Stomach (tissue), 4 donors: ENCODE data around the gene ACBD3.

ENCODE experiments used
- EP300 ChIP-seq: sonication (generic); formaldehyde crosslinking; IDR thresholded peaks from one replicate; pipeline ENCODE4 v1.6.1; 2017; ENCODE audit warnings: antibody characterized with exemption
- POLR2A ChIP-seq, 4 donors: fragments of 450-650 bp; IDR thresholded peaks; one replicate each; pipeline ENCODE4 v1.6.1; 2016; ENCODE audit warnings: antibody characterized with exemption in 4 of 4, control low read depth in 2 of 4, mild to moderate bottlenecking in 1 of 4, moderate library complexity in 1 of 4

GRCh38 chr1:226133504-226134123, 52.9 kb downstream of the ACBD3 start:
- no peak for TF ChIP-seq POLR2A (IDR thresholded peaks at IDR 0.05)
- no peak for TF ChIP-seq EP300
